Measurements from ENCODE around the gene GSTP1.
"Not testable (repeated sequence)": the region's sequence is repeated elsewhere in the genome, so short reads cannot be mapped to it uniquely, and the experiment has no call there.

Gene GSTP1

DNA sequence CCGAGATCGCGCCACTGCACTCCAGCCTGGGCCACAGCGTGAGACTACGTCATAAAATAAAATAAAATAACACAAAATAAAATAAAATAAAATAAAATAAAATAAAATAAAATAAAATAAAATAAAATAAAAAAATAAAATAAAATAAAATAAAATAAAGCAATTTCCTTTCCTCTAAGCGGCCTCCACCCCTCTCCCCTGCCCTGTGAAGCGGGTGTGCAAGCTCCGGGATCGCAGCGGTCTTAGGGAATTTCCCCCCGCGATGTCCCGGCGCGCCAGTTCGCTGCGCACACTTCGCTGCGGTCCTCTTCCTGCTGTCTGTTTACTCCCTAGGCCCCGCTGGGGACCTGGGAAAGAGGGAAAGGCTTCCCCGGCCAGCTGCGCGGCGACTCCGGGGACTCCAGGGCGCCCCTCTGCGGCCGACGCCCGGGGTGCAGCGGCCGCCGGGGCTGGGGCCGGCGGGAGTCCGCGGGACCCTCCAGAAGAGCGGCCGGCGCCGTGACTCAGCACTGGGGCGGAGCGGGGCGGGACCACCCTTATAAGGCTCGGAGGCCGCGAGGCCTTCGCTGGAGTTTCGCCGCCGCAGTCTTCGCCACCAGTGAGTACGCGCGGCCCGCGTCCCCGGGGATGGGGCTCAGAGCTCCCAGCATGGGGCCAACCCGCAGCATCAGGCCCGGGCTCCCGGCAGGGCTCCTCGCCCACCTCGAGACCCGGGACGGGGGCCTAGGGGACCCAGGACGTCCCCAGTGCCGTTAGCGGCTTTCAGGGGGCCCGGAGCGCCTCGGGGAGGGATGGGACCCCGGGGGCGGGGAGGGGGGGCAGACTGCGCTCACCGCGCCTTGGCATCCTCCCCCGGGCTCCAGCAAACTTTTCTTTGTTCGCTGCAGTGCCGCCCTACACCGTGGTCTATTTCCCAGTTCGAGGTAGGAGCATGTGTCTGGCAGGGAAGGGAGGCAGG is at the start of gene GSTP1:
GSTP1 (plus strand) TSS at position 566 of the 958 bp plus-strand sequence; CDS start at position 598, 32 bp downstream.
- DNase-seq (ENCODE audit: low read depth) = peak; percentile 90

- no peak for DNase-seq (ENCODE audit: low read depth)
Observed at GRCh38 chr11:67534070-67534679, 49.4 kb upstream of the GSTP1 start.

DNA sequence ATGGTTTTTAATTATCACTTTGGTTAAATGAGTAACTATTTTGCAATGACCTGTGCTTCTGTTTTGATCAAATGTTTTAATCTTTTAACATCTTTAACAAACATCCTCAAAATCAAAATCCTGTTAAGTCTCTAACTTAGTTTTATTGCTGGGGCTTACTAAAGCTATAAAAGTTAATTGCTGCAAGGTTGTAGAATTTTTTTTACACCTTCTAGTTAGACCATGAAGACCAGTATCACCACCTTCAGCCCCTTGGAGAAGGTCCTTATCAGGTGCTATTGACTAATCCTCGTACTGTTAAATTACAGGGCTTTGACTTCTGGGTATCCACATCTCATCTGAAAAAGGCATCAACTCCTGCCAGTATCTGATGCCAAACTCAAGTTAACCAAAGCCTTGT is 48.1 kb upstream of the GSTP1 start:
- DNase-seq (ENCODE audit: low read depth) = no peak

GRCh38 chr11:67538306-67538705 is 45.3 kb upstream of the GSTP1 start:
- no peak for DNase-seq (ENCODE audit: low read depth)

DNA sequence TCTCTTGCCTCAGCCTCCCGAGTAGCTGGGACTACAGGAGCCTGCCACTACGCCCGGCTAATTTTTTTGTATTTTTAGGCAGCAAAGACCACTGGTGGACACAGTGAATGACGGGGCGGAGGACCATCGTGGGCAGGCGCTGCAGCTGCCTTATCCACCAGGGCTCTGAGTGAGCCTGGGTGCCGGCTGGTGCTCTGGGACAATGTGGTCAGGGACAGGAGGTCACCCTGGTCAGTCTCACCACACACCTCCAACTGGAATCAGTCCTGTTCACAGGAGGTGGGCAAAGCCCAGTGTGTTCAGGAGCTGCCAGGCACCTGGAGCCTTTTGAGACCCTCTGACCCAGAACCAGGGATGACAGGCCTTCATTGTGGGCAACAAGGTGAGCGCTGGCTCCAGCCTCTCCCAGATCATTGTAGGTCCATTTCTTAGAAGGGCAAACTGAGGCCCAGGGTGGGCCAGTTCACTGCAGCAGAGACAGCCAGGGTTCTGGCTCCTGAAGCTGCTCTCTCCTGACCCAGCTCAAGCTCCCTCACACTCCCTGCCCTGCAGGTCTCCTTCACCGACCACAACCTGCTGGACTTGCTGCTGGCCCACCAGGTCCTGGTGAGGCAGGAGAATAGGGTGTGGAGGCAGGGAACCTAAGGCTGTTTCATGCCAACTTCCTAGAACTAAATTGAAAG is 44.6 kb upstream of the GSTP1 start:
- DNase-seq (ENCODE audit: low read depth) = no peak

DNA sequence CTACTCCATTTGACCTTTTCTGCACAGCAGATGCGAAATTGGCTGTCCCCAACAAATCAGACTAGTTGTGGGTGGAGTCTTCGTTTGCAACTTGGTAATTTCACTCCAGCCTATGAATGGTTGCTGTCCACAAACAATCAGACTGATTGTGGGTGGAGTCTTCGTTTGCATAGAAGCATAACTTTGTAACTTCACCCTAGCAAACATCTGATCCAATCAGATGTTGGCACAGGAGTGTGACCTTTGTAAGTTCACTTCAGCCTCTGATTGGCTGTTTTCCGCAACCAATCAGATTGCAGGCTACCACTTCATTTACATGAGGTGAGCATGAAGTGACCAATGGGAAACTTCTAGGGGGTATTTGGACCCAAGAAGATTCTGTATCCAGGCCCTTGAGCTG is 44.1 kb upstream of the GSTP1 start:
- DNase-seq (ENCODE audit: low read depth) = no peak

DNA sequence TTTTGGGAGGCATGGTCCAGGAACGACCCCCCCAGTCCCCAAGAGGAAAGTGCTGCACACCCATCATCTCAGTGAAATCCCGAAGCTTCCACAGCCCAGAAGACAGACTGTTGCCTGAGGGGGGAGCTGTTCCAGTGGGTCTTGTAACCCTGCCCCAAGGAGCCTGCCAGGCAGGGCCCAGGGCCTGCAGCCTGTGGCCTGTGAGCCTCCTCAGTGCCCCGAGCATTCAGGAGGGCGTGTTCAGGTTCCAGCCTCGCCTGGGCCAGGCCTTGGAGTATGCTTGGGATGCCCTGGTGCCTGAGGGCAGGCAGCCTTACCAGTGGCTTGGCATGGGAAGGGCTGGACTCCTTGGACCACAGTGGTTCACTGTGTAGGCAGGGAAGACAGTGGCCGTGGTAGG is 42.4 kb upstream of the GSTP1 start:
- no peak for DNase-seq (ENCODE audit: low read depth)

DNA sequence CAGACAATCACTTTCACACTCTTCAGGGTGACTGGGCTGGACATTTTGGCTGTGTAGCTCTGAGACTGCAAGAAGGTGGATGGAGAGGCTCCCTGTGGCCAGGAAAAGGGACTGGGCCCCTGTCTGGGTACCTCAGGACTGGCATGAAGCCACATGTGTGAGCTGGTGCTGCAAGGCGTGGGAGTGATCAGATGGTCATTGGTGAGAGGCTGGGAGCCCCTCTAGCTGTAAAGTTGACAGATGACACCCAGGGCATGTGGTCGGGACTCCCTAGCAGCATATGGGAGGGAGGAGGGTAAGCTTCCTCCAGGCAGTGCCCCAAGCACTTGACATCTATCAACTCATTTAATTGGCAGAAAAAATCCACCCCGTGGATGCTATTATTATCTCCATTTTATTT is 41.4 kb upstream of the GSTP1 start:
- DNase-seq (ENCODE audit: low read depth) = no peak

DNA sequence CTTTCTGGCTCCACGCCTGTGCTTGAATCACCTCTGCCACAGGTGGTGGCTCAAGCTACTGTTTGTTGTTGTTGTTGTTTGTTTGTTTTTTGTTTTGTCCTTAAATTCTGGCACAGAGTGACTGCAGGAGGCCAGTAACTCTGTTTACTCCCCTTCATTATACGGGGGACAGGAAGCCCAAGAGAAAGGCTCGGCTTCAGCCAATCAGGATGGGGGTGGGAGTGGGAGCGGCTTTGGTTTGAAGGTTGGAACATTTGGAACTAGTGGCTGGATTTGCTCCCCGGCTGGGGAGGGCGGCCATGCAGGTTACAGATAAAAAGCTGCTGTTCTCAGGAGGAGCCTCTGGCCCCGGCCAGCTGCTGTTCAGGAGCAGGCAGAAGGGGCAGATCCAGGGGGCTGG is 40.6 kb upstream of the GSTP1 start:
- DNase-seq (ENCODE audit: low read depth) = no peak

DNA sequence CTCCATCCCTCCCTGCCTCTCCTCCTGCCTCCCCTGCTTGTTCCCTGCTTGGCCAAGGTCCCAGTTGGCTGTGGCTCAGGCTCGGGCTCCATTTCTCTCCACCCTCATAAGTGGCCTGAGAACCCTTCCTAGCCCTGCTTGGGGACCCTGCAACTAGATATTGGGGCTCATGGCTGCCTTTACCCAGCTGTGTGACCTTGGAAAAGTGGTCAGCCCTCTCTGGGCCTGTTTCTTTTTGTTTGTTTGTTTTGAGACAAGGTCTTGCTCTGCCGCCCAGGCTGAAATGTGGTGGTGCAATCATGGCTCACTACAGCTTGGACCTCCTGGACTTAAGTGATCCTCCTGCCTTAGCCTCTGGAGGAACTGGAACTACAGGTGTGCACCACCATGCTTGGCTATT is 40.0 kb upstream of the GSTP1 start:
- no peak for DNase-seq (ENCODE audit: low read depth)

DNA sequence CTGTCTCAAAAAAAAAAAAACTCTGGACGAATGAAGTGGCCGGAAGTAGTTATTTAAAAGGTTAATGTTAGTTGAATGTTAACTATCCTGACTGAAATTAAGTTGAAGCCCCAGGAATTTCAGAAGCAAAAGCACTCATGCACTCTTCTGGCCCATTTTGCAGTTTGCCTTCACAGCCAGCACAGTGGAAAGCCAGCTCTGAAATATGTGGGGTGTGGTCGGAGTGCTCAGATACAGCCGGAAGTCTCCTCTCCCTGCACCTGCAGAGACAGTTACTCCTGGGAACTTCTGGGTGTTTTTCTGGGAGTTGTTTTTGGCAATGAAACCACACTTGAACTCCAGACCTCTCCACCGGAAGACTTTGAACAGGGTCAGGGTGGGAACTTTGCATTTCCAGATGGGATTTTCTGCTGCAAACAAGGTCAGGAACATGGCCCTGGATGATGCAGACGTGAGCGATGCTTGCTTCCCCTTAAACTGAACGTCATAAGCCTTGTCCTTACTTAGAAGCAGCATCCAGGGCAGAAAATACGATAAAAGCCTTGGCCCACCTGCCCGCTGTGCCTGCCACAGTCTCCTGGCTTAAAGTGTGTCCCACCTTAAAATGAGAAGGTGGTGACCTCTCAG is 38.9 kb upstream of the GSTP1 start:
- no peak for DNase-seq (ENCODE audit: low read depth)

DNA sequence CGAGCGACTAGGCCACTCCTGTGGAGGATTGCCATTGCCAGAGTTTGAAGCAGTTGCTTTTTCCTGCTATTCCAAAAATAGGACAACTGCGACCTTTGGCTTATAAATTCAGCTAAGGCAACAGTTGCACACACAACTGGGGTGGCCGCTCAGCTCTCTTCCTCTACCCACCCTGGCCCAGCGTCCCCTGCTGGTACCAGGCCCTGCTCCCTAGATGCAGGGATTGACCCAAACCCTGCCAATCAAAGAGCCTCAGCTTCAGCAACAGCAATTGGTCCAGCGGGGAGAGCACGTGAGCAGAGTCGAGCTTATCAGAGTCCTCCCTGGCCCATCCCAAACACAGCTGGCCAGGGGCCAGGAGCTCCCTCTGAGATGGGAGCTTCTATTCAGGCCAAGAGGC is 38.3 kb upstream of the GSTP1 start:
- no peak for DNase-seq (ENCODE audit: low read depth)

- DNase-seq (ENCODE audit: low read depth) = not testable (repeated sequence)
Observed at GRCh38 chr11:67548112-67548511, 35.5 kb upstream of the GSTP1 start.

DNA sequence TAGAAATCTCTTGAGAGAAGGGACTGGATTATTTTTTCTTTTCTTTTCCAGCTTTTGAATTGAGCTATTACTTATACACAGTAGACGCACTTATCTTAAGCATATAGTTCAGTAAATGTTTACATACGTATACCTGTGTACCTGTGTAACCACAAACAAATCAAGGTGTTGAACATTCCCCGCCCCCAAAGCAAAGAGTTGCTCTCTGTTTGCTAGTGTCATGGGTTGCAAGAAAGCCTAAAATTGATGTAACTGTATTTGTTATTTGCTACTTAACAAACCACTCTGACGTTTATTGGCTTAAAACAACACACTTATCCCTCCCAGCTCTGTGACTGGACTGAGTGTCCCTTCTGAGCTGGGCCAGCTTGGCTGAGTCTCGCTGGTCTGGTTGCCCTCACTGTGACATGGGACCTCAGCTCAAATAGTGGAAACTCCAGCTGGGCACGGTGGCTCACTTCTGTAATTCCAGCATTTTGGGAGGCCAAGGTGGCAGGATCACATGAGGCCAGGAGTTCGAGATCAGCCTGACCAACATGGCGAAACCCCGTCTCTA is 35.0 kb upstream of the GSTP1 start:
- DNase-seq (ENCODE audit: low read depth) = no peak

- no peak for DNase-seq (ENCODE audit: low read depth)
Observed at GRCh38 chr11:67551127-67551526, 32.5 kb upstream of the GSTP1 start.

DNA sequence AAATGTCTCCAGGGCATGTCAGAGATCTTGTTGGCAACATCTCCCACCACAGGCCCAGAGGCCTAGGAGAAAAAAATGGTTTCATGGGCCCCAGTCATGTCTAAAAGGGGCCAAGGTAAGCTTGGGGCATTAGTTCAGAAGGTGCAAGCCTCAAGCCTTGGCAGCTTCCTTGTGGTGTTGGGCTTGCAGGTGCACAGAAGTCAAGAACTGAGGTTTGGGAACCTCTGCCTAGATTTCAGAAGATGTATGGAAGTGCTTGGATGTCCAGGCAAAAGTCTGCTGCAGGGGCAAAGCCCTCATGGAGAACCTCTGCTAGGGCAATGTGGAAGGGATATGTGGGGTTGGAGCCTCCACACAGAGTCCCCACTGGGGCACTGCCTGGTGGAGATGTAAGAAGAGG is 31.9 kb upstream of the GSTP1 start:
- DNase-seq (ENCODE audit: low read depth) = not testable (repeated sequence)

DNA sequence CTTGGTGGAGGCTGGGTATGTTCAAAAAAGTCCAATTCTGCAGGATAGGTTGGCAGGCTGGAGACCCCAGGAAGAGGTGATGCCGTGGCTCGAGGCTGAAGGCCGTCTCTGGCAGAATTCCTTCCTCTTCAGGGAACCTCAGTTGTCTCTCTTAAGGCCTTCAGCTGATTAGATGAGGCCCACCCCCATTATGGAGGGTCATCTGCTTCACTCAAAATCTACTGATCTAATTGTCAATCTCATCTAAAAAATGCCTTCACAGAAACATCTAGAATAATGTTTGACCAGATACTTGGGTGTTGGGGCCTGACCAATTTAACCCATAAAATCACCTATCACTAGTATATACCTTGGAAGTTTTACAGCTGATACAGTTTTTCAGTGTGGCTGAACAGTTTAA is 27.4 kb upstream of the GSTP1 start:
- no peak for DNase-seq (ENCODE audit: low read depth)

- DNase-seq (ENCODE audit: low read depth) = no peak
Observed at GRCh38 chr11:67558084-67558772, 25.4 kb upstream of the GSTP1 start.

DNA sequence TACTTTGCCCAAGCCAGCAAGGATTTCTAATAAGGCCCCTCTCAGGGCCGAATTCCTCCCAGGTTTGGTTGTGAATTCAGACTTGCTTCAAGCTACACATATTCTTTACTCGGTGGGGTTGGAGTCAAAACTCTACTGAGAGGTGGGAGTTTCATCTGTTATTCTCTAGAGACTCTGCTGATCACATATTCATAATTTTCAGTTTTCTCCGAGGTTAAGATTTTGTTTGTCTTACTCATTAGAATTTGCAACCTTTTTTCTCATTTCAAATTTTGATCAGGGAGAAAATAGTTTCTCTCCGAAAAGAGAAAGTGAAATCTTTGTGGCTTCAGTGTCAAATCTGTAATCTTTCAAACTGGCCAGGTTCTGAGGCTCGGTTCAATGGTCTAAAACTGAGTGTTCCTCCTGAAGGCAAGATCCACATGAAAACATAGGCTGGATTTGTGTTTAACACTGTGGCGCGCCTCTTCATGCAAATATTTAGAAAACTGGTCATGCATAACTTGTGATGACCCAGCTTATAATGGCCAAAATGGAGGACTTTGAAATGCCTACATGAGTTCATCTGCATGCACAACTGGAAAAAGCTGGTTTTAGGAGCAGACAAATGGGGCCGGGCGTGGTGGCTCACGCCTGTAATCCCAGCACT is 21.5 kb upstream of the GSTP1 start:
- DNase-seq (ENCODE audit: low read depth) = no peak

DNA sequence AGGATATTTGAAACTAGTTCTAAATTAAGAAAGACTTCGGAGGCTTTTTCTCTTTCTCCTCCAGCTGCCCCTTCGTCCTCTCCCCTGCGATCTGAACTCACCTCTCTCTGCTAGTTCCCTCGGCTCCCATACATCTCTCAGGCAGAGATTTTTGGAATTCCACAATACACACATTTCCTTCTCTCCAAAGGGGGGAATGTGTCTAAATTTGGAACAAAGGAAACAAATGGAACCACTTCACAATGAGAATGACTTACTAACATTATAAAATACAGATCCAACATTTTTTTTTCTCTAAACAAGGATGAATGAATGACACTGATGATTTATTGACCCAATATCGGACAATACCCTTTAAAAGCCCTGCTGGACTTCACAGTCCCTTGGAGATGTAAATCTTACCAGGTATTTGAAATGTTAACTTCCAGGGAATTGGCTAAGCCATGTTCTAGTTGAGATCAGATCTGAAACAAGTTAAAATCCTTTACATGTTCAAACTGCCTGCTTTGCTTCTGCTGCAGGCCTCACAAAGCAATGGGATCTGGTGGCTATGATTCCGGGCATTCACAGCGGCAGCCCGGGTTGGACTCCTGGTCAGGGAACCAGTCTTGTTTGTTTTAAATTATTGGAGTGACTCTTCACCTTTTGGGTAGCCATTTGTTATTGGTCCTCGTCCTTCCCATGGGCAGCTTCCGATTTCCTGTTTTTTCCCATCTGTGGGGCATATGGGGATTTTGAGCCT is 20.5 kb upstream of the GSTP1 start:
- no peak for DNase-seq (ENCODE audit: low read depth)

All from fibroblast of gingiva (primary cell).